Spinal cord (tissue), 10 donors: Measurements from ENCODE around the gene PTCHD1. TPM values are rescaled to one million over a fixed set of nuclear protein-coding genes. Genes with fewer than 3 reads are reported as not detected.

Experiments used
- DNase-seq, 6 donors: peaks; one replicate each; pipeline versions ENCODE4 v3.0.0 to v3.0.0-alpha.2; 2013 to 2015; ENCODE audit warnings: low spot score in 6 of 6, low read depth in 4 of 6
- H3K27ac ChIP-seq: one replicate; pipeline ENCODE4 v1.5.1; 2013; ENCODE audit warnings: low read depth, low read length, control low read depth
- H3K27me3 ChIP-seq: one replicate; pipeline ENCODE4 v1.6.1; 2013; ENCODE audit warnings: low read length; ENCODE audit not compliant: control insufficient read depth, insufficient read depth
- H3K36me3 ChIP-seq: one replicate; pipeline ENCODE4 v1.6.1; 2013; ENCODE audit warnings: low read length; ENCODE audit not compliant: control insufficient read depth, insufficient read depth
- H3K4me1 ChIP-seq: one replicate; pipeline ENCODE4 v1.6.1; 2013; ENCODE audit warnings: low read length; ENCODE audit not compliant: control insufficient read depth, insufficient read depth
- H3K4me3 ChIP-seq: one replicate; pipeline ENCODE4 v1.5.1; 2013; ENCODE audit warnings: low read depth, low read length, control low read depth
- H3K9me3 ChIP-seq: one replicate; pipeline ENCODE4 v1.6.1; 2013; ENCODE audit warnings: low read length; ENCODE audit not compliant: control insufficient read depth, insufficient read depth
- WGBS: methylation state at CpG from one replicate; pipeline ENCODE4 v1.1.5; 2013; ENCODE audit warnings: missing lambda C conversion rate; ENCODE audit not compliant: insufficient coverage; 5-methylcytosine and 5-hydroxymethylcytosine counted together
- polyA plus RNA-seq, 2 donors: library from polyadenylated mRNA; unstranded; fragments of 120-200 nt; gene quantifications; one replicate each; pipeline ENCODE4 v1.2.1, GENCODE V29; 2013; ENCODE audit not compliant: insufficient read length in 2 of 2
- total RNA-seq, 2 donors: library from RNA; depleted of rRNA in 1 of 2; stranded (reverse); fragments of 120-200 nt in 1 of 2; fragments of >200 nt in 1 of 2; gene quantifications; one replicate each; pipeline versions ENCODE4 v1.2.3 to v1.2.4, GENCODE V29; 2013 to 2014
- donor health status: healthy.

PTCHD1 gene
- total and polyA plus RNA-seq, 4 donors: 3.4 to 13.3 (median 8.1) TPM

- Histone ChIP-seq H3K27me3 (no peaks in the 10 kb centered on the region), H3K4me3 (no peak overlapping the region), H3K36me3 (no peaks in the 10 kb centered on the region), H3K27ac (peak overlapping the region; percentile 64), H3K4me1 (peaks cover 5% of the 10 kb centered on the region), H3K9me3 (no peaks in the 10 kb centered on the region)
- DNase-seq: peak in 1 of 6 donors; percentile 0
- WGBS: 71% methylated on average over 1 of the region's 1 CpG
Observed at GRCh38 chrX:23435108-23435507, 100.5 kb downstream of the PTCHD1 start.

GRCh38 chrX:23435575-23435974 lies 100.9 kb downstream of the PTCHD1 start:
- Histone ChIP-seq H3K27ac (peak overlapping the region; percentile 64), H3K4me3 (no peak overlapping the region), H3K4me1 (peaks cover 5% of the 10 kb centered on the region), H3K9me3 (no peaks in the 10 kb centered on the region), H3K27me3 (no peaks in the 10 kb centered on the region), H3K36me3 (no peaks in the 10 kb centered on the region)
- peak in 3 of 6 donors; percentile 0 to 66 (median 14) for DNase-seq
- WGBS: 57% methylated on average over 1 of the region's 2 CpGs

DNA sequence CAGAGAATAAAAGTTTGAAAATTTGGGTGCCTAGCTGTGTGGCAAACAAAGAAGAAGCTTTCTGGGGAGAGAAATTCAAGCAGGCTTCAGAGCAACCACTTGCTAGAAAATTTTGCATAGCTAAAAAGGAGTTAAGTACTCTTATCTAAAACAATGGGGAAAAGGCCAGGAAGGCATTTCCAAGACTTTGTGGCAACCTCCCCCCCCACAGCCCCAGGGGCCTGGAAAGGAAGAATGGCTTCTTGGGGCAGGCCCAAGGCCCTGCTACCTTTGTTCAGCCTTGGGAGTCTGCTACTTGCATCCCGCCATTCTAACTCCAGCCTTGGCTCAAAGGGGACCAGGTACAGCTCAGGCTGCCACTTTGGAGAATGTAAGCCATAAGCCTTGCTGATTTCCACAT lies 102.2 kb downstream of the PTCHD1 start:
- Histone ChIP-seq H3K36me3 (no peaks in the 10 kb centered on the region), H3K27ac (no peak overlapping the region), H3K27me3 (no peaks in the 10 kb centered on the region), H3K9me3 (no peaks in the 10 kb centered on the region), H3K4me3 (no peak overlapping the region), H3K4me1 (peaks cover 5% of the 10 kb centered on the region)
- 64% methylated on average over 1 of the region's 1 CpG for WGBS
- no peak for DNase-seq

DNA sequence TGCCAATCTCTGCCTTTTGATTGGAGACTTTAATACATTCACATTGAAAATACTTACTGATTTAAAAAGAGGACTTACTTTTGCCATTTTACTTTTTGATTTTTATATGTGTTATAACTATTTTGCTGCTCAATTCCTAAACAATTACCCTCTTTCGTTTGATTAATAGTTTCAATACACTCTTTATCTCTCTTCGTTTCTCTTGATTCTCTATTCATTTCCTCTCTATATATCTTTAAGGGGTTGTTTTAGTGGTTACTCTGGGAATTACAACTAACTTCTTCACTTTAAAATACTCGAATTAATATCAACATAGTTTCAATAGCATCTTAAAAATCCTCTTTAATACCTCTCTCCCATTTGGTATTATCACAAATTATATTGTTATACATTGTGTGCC lies 116.6 kb downstream of the PTCHD1 start:
- Histone ChIP-seq H3K9me3 (no peaks in the 10 kb centered on the region), H3K4me1 (no peaks in the 10 kb centered on the region), H3K36me3 (no peaks in the 10 kb centered on the region), H3K27ac (no peak overlapping the region), H3K4me3 (no peak overlapping the region), H3K27me3 (no peaks in the 10 kb centered on the region)
- no peak for DNase-seq
- WGBS: no CpG with 5 or more reads among the region's 3 CpGs
